ENCODE data around the gene EGR2.
"Not testable (repeated sequence)": the region's sequence is repeated elsewhere in the genome, so short reads cannot be mapped to it uniquely, and the experiment has no call there.

Gene EGR2

GRCh38 chr10:62803724-62804355 is 12.3 kb downstream of the EGR2 start:
- peaks cover 11% of the 10 kb centered on the region for H3K36me3 Mint-ChIP-seq (ENCODE audit: insufficient read depth)
- no peak for DNase-seq (ENCODE audit: low spot score in 2 of 2)

GRCh38 chr10:62801871-62802270 is 14.3 kb downstream of the EGR2 start:
- Mint-ChIP-seq H3K36me3 (ENCODE audit: insufficient read depth) (peaks cover 11% of the 10 kb centered on the region), H3K4me1 (peaks cover 18% of the 10 kb centered on the region), H3K4me3 (no peak overlapping the region), H3K9me3 (no peaks in the 10 kb centered on the region), H3K27me3 (peaks cover 23% of the 10 kb centered on the region), H3K27ac (ENCODE audit: low read depth) (no peak overlapping the region)
- ATAC-seq (replicated peaks; ENCODE audit: extremely low read depth, poor library complexity, severe bottlenecking) = no peak
- DNase-seq (ENCODE audit: low spot score in 2 of 2) = no peak

More at GRCh38 chr10:62803724-62804355, 12.3 kb downstream of the EGR2 start:
- H3K27ac Mint-ChIP-seq (ENCODE audit: low read depth) = peak overlapping the region; percentile 99
- ATAC-seq (replicated peaks; ENCODE audit: extremely low read depth, poor library complexity, severe bottlenecking) = no peak
- no peaks in the 10 kb centered on the region for H3K9me3 Mint-ChIP-seq
- H3K27me3 Mint-ChIP-seq = peaks cover 7% of the 10 kb centered on the region
- H3K4me3 Mint-ChIP-seq = peak overlapping the region; percentile 96
- peaks cover 31% of the 10 kb centered on the region for H3K4me1 Mint-ChIP-seq

GRCh38 chr10:62796896-62797295 is 19.3 kb downstream of the EGR2 start:
- DNase-seq (ENCODE audit: low spot score in 2 of 2) (no peak), ATAC-seq (replicated peaks; ENCODE audit: extremely low read depth, poor library complexity, severe bottlenecking) (no peak)
- Mint-ChIP-seq H3K9me3 (no peaks in the 10 kb centered on the region), H3K36me3 (ENCODE audit: insufficient read depth) (no peaks in the 10 kb centered on the region), H3K4me1 (no peaks in the 10 kb centered on the region), H3K27me3 (peaks cover 43% of the 10 kb centered on the region), H3K4me3 (no peak overlapping the region), H3K27ac (ENCODE audit: low read depth) (no peak overlapping the region)

GRCh38 chr10:62795762-62796161 is 20.4 kb downstream of the EGR2 start:
- Mint-ChIP-seq H3K27ac (ENCODE audit: low read depth) (no peak overlapping the region), H3K36me3 (ENCODE audit: insufficient read depth) (no peaks in the 10 kb centered on the region), H3K27me3 (peaks cover 43% of the 10 kb centered on the region), H3K4me3 (no peak overlapping the region), H3K9me3 (no peaks in the 10 kb centered on the region), H3K4me1 (no peaks in the 10 kb centered on the region)
- ATAC-seq (replicated peaks; ENCODE audit: extremely low read depth, poor library complexity, severe bottlenecking) = no peak
- DNase-seq (ENCODE audit: low spot score in 2 of 2) = no peak

GRCh38 chr10:62795100-62795499 is 21.1 kb downstream of the EGR2 start:
- no peak for DNase-seq (ENCODE audit: low spot score in 2 of 2)
- Mint-ChIP-seq H3K4me3 (no peak overlapping the region), H3K27ac (ENCODE audit: low read depth) (no peak overlapping the region), H3K27me3 (peaks cover 43% of the 10 kb centered on the region), H3K36me3 (ENCODE audit: insufficient read depth) (no peaks in the 10 kb centered on the region), H3K9me3 (no peaks in the 10 kb centered on the region), H3K4me1 (no peaks in the 10 kb centered on the region)
- ATAC-seq (replicated peaks; ENCODE audit: extremely low read depth, poor library complexity, severe bottlenecking) = no peak

GRCh38 chr10:62794306-62794705 is 21.9 kb downstream of the EGR2 start:
- Mint-ChIP-seq H3K4me3 (no peak overlapping the region), H3K9me3 (no peaks in the 10 kb centered on the region), H3K27me3 (peaks cover 48% of the 10 kb centered on the region), H3K36me3 (ENCODE audit: insufficient read depth) (no peaks in the 10 kb centered on the region), H3K4me1 (no peaks in the 10 kb centered on the region), H3K27ac (ENCODE audit: low read depth) (no peak overlapping the region)
- ATAC-seq (replicated peaks; ENCODE audit: extremely low read depth, poor library complexity, severe bottlenecking) (no peak), DNase-seq (ENCODE audit: low spot score in 2 of 2) (no peak)

- no peak overlapping the region for H3K4me3 Mint-ChIP-seq
- H3K27ac Mint-ChIP-seq (ENCODE audit: low read depth) = no peak overlapping the region
- H3K9me3 Mint-ChIP-seq = no peaks in the 10 kb centered on the region
- DNase-seq (ENCODE audit: low spot score in 2 of 2) (no peak), ATAC-seq (replicated peaks; ENCODE audit: extremely low read depth, poor library complexity, severe bottlenecking) (no peak)
- peaks cover 32% of the 10 kb centered on the region for H3K27me3 Mint-ChIP-seq
- H3K4me1 Mint-ChIP-seq = no peaks in the 10 kb centered on the region
- no peaks in the 10 kb centered on the region for H3K36me3 Mint-ChIP-seq (ENCODE audit: insufficient read depth)
These were observed 23.9 kb downstream of the EGR2 start for GRCh38 chr10:62792261-62792660.

- no peak overlapping the region for H3K4me3 Mint-ChIP-seq
- H3K9me3 Mint-ChIP-seq = no peaks in the 10 kb centered on the region
- DNase-seq (ENCODE audit: low spot score in 2 of 2) = no peak
- no peak for ATAC-seq (replicated peaks; ENCODE audit: extremely low read depth, poor library complexity, severe bottlenecking)
- H3K27me3 Mint-ChIP-seq = peaks cover 20% of the 10 kb centered on the region
- H3K36me3 Mint-ChIP-seq (ENCODE audit: insufficient read depth) = no peaks in the 10 kb centered on the region
- H3K27ac Mint-ChIP-seq (ENCODE audit: low read depth) = no peak overlapping the region
- H3K4me1 Mint-ChIP-seq = no peaks in the 10 kb centered on the region
These were observed 25.6 kb downstream of the EGR2 start for GRCh38 chr10:62790571-62790970.

GRCh38 chr10:62790019-62790555 is 26.1 kb downstream of the EGR2 start:
- no peak for ATAC-seq (replicated peaks; ENCODE audit: extremely low read depth, poor library complexity, severe bottlenecking)
- peaks cover 3% of the 10 kb centered on the region for H3K9me3 Mint-ChIP-seq
- no peaks in the 10 kb centered on the region for H3K4me1 Mint-ChIP-seq
- H3K36me3 Mint-ChIP-seq (ENCODE audit: insufficient read depth) = no peaks in the 10 kb centered on the region
- peaks cover 16% of the 10 kb centered on the region for H3K27me3 Mint-ChIP-seq
- H3K27ac Mint-ChIP-seq (ENCODE audit: low read depth) = no peak overlapping the region
- H3K4me3 Mint-ChIP-seq = no peak overlapping the region
- no peak for DNase-seq (ENCODE audit: low spot score in 2 of 2)

- no peak for DNase-seq (ENCODE audit: low spot score in 2 of 2)
- Mint-ChIP-seq H3K4me1 (no peaks in the 10 kb centered on the region), H3K36me3 (ENCODE audit: insufficient read depth) (no peaks in the 10 kb centered on the region), H3K27ac (ENCODE audit: low read depth) (no peak overlapping the region), H3K9me3 (peaks cover 9% of the 10 kb centered on the region), H3K4me3 (no peak overlapping the region), H3K27me3 (peaks cover 11% of the 10 kb centered on the region)
- ATAC-seq (replicated peaks; ENCODE audit: extremely low read depth, poor library complexity, severe bottlenecking) = no peak
These were observed 27.2 kb downstream of the EGR2 start for GRCh38 chr10:62788861-62789467.

GRCh38 chr10:62788285-62788684 is 27.9 kb downstream of the EGR2 start:
- DNase-seq (ENCODE audit: low spot score in 2 of 2); H3K27ac Mint-ChIP-seq (ENCODE audit: low read depth); H3K36me3 Mint-ChIP-seq (ENCODE audit: insufficient read depth); ATAC-seq (replicated peaks; ENCODE audit: extremely low read depth, poor library complexity, severe bottlenecking); H3K4me1 Mint-ChIP-seq; H3K4me3 Mint-ChIP-seq; H3K9me3 Mint-ChIP-seq: not testable (repeated sequence)
- peaks cover 11% of the 10 kb centered on the region for H3K27me3 Mint-ChIP-seq

- not testable (repeated sequence) for H3K4me3 Mint-ChIP-seq; ATAC-seq (replicated peaks; ENCODE audit: extremely low read depth, poor library complexity, severe bottlenecking); DNase-seq (ENCODE audit: low spot score in 2 of 2); H3K27ac Mint-ChIP-seq (ENCODE audit: low read depth); H3K4me1 Mint-ChIP-seq; H3K27me3 Mint-ChIP-seq; H3K36me3 Mint-ChIP-seq (ENCODE audit: insufficient read depth); H3K9me3 Mint-ChIP-seq
These were observed 31.6 kb downstream of the EGR2 start for GRCh38 chr10:62784537-62784936.

Measured in central memory CD8-positive, alpha-beta T cell (primary cell).